NCI-H510A (cell line): Measurements from ENCODE around the gene COL16A1.

Source experiments
- DNase-seq: peaks from one replicate; lab custom pipeline; 2025; lab: John Stamatoyannopoulos, UW

COL16A1 gene

DNA sequence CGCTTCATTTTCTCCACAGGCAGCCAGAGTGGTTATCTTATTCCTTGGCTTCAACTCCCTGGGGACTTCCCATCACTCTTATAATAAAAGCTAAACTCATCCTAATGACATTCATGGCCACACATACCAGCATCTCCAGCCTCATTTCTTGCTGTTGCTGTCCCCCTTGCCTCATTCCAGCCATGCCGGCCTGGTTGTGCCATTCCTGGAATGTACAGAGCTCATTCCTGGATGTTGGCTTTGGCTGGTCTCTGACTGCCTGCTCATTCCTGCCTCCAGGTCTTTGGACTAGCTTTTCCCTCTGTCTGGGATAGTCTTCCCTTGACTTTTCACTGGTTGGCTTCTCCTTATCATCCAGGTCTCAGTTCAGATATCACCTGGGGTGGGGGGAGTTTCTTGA lies 56.7 kb downstream of the COL16A1 start:
- no peak for DNase-seq

GRCh38 chr1:31646259-31646960 lies 57.4 kb downstream of the COL16A1 start:
- no peak for DNase-seq

- no peak for DNase-seq
These were observed 58.6 kb downstream of the COL16A1 start for GRCh38 chr1:31645274-31645568.

DNA sequence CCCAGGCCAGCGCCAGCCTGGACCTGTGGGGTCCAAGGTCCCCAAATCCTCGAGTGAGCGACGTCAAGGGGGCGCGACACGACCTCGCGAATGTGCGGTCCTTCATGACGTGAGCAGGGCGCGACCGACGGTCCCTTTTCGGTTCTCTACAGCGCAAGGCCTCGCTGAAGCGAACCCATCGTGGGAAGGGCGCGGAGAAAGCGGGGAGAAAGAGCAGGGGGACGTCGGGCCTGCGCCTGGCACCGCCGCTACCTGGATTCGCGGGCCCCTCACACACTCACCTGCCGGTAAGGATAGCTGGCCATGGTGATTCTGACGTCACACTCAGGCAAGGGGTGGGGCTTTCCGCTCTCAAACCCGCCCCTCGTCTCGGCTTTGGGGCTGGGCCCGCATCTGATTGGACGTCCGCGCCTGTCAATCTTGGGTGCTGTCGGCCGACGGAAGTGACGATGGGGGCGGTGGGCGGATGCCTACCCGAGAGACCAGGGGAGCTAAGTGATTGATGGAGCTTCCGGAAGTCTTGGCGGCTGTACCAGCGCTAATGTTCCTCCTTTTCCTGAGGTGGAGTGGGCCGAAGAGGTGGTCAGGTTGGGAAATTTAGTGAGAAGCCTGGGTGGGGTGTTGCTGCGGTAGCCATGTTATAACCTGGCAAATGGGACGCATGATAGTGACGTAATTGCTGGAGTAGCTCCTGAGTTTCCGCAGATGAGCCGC lies 59.1 kb downstream of the COL16A1 start, which contains the start of gene PEF1:
TSS of gene PEF1 (minus strand) at position 317 of the 714 bp plus-strand sequence. CDS start at position 305, 12 bp downstream.
- DNase-seq = peak; percentile 98

GRCh38 chr1:31643976-31644559 lies 59.7 kb downstream of the COL16A1 start:
- no peak for DNase-seq

GRCh38 chr1:31642897-31643296 lies 60.9 kb downstream of the COL16A1 start:
- no peak for DNase-seq

- no peak for DNase-seq
These were observed 61.5 kb downstream of the COL16A1 start for GRCh38 chr1:31642366-31642765.

GRCh38 chr1:31640964-31641363 lies 62.9 kb downstream of the COL16A1 start:
- no peak for DNase-seq

GRCh38 chr1:31640179-31640578 lies 63.6 kb downstream of the COL16A1 start:
- no peak for DNase-seq

DNA sequence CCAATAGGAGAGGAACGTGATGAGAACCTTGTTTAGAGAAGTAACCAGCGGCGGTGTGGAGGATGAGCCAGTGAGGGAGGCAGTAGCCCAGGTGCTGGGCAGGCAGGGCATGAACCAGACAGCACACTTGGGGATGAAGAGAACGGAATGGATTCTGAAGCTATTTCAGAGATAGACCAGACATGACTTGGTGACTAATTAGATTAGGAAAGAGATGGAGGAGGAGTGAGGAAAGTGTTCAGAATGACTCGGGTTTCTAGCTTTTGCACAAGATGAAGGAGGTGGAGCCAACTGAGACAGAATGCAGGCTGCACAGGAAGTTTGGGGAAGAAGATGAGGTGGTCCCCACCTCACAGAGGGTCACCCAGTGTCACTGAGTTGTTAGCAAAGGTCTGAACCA lies 64.3 kb downstream of the COL16A1 start:
- DNase-seq = no peak

- DNase-seq = no peak
These were observed 65.7 kb downstream of the COL16A1 start for GRCh38 chr1:31637915-31638673.

DNA sequence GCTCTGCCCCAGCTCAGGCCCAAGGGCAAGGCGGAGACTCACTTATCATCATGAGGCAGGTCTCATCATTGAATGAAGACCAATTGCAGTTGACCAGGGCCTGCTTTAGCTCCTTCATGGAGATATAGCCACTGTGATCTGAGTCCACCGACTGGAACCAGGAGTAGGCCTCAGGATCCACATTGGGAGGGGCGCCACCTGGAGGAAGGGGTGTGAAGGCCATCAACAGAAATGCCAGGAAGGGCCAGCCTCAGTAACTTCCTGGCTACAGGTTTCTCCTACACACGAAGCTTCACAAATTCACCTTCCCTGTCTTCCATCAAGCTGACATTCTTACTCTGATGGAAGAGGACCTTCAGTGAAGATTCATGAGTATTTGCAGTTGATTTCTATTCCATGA lies 70.7 kb downstream of the COL16A1 start:
- DNase-seq = no peak

DNA sequence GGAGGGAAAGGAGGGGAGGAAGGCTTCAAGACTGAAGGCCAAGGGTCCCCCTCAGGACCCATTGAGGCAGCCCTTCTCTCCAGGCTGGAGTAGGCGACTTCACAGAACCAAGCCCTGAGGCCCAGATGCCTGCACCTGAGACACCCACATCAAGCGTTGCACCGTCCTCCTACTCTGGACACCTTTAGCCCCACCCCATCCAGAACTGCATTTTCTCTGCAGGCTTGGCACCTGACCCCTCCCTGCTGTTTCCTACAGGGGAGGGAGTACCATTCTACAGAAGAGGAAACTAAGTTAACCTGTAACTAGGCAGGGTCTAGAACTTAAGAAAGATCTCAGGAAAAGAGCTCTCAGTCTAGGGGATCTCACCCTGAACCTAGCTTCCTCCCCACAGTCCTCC lies 71.2 kb downstream of the COL16A1 start:
- no peak for DNase-seq

DNA sequence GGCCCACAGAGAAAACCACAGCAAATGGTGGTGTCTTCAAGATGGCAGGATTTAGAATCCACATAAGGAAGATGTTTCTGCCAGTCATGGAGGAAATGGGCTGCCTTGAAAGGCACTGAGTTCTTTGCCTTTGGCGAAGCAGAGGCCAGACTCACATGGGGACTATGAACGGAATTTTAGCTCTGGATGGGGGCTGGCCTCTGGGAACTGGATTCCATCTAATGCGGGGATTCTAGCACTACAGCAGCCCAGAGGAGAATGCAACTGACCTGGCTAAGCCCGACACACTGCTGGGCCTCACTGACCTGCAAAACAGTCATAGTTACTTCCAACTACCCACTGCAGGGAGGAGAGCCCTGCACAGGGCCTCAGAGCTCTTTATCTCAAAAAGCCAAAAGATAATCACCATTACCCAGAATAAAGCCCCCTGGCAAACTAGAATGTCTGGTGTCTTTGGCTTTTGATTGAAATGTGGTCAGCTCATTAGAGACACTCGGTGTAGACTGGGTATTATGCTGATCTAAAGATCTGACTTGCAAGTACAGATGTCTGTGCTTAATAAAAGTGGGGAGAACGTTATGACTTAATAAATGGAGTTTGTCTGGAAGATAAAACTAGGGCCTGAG lies 74.8 kb downstream of the COL16A1 start:
- DNase-seq = no peak

DNA sequence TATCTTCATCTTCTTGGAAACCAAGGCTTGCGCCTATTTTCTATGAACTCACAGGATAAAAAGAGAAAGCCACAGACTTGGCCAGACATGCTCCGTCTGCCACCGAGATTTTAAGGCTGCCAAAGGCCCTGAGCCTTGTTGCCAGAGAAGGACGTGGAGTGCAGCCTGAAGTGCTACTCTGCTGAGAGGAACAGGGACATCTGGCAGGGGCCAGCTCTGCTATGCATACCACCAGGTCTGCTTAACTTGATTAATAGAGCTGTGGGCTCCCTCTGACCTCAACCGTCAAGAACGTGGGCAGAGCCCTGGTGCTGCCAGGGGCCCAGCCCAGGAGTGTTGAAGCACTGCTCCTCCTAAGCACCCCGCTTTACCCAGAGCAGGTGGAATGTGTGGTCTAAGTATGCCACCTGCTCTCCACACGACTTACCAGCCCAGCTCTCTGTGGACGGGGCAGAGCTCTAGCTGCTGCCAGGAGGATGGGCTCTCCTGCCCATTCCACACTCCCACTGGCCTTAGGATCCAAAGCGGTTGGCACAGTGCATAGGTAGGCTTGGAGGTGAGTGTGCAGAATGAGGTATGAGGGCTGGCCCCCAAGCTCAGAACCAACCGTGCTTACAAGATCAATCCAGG lies 75.8 kb downstream of the COL16A1 start:
- DNase-seq = no peak

- DNase-seq = no peak
These were observed 76.4 kb downstream of the COL16A1 start for GRCh38 chr1:31627301-31627929.

DNA sequence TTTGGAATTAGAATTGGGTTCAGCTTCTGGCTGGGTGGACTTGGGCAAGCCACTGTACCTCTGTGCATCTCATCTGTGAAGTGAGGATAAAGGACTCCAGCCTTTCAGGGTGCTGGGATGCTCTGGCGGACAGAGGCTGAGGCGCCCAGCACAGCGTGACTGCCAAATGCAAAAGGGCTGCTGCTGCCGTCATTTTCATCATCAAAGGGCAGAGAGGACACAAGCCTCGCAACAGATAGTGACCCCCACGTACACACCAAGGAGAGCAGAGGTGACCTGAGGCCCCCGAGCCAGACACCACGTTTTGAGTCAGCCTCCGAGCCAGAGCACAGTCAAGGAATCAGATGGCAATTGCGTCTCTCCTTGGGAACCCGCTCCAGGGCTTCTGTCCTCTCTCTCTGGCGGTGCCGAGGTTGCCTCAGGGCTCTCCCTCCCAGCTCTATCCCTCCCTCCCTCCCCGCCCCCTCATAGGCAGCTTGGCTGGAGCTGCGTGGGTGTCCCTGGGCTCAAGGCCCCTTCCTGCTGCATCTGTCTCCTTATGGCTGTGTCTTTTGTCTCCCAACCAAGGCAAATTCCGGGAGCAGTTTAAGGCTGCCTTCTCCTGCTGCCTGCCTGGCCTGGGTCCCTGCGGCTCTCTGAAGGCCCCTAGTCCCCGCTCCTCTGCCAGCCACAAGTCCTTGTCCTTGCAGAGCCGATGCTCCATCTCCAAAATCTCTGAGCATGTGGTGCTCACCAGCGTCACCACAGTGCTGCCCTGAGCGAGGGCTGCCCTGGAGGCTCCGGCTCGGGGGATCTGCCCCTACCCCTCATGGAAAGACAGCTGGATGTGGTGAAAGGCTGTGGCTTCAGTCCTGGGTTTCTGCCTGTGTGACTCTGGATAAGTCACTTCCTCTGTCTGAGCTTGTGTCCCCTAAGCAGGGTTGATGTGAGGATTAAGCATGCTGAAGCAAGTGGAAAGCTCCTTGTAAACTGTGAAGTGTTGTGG lies 77.3 kb downstream of the COL16A1 start:
- DNase-seq = no peak

DNA sequence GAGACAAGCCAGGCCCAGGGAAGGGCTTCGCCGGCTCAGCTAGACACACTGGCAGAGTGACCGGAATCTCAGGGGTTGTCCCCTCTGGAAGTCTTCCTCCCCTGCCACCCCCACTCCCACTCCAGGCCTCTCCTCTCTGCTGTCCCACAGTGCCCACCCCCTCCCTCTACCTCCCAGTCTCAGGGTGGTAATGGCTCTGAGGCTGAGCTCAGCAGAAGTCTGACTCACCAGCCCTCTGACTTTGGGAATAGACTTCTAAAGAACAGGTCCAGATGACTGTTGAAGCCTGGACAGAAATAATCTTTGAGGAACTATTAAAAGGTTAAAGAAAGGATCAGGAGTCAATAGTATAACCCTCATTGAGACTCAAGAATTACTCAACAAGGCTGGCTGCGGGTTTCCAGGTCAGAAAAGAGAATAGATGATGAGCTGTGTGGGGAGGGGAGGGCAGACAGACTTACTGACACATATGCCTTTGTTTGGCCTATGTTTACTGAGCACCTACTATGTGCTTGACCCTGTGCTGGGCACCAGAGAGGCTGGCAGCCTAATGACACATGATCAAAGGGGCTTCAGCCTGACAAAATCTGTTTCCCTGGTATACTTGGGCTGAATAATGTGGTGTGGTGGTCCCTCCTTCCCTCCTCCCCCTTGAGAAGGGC lies 78.1 kb downstream of the COL16A1 start:
- no peak for DNase-seq

- no peak for DNase-seq
These were observed 78.9 kb downstream of the COL16A1 start for GRCh38 chr1:31624731-31625514.
